ENCODE data around the gene C2CD4D.
"Not testable (repeated sequence)": the region's sequence is repeated elsewhere in the genome, so short reads cannot be mapped to it uniquely, and the experiment has no call there.

Gene C2CD4D
- 0.56 reads per million for total RNA-seq

- peak; percentile 56 for DNase-seq
Measured at GRCh38 chr1:151839457-151840403, at the start of gene C2CD4D. Gene C2CD4D, minus strand, starts transcription at chr1:151839820. Its CDS starts 831 bp downstream, at chr1:151838989.

- no peak for DNase-seq
Measured at GRCh38 chr1:151888972-151889570, 49.5 kb upstream of the C2CD4D start.

- no peak for DNase-seq
Measured at GRCh38 chr1:151887028-151887427, 47.4 kb upstream of the C2CD4D start.

GRCh38 chr1:151885479-151885878 lies 45.9 kb upstream of the C2CD4D start:
- no peak for DNase-seq

GRCh38 chr1:151884879-151885278 lies 45.3 kb upstream of the C2CD4D start:
- not testable (repeated sequence) for DNase-seq

- not testable (repeated sequence) for DNase-seq
Measured at GRCh38 chr1:151884445-151884844, 44.8 kb upstream of the C2CD4D start.

- not testable (repeated sequence) for DNase-seq
Measured at GRCh38 chr1:151883898-151884297, 44.3 kb upstream of the C2CD4D start.

GRCh38 chr1:151882918-151883317 lies 43.3 kb upstream of the C2CD4D start:
- not testable (repeated sequence) for DNase-seq

- DNase-seq: no peak
Measured at GRCh38 chr1:151882466-151882865, 42.8 kb upstream of the C2CD4D start.

- no peak for DNase-seq
Measured at GRCh38 chr1:151881479-151881878, 41.9 kb upstream of the C2CD4D start.

GRCh38 chr1:151875419-151876097 lies 35.9 kb upstream of the C2CD4D start:
- DNase-seq: no peak

- DNase-seq: not testable (repeated sequence)
Measured at GRCh38 chr1:151872776-151873175, 33.2 kb upstream of the C2CD4D start.

GRCh38 chr1:151871284-151872030 lies 31.8 kb upstream of the C2CD4D start:
- DNase-seq: no peak

GRCh38 chr1:151868486-151868885 lies 28.9 kb upstream of the C2CD4D start:
- DNase-seq: no peak

- DNase-seq: no peak
Measured at GRCh38 chr1:151867765-151868411, 28.3 kb upstream of the C2CD4D start.

GRCh38 chr1:151867321-151867720 lies 27.7 kb upstream of the C2CD4D start:
- no peak for DNase-seq

GRCh38 chr1:151864411-151864810 lies 24.8 kb upstream of the C2CD4D start:
- DNase-seq: no peak

GRCh38 chr1:151862604-151863003 lies 23.0 kb upstream of the C2CD4D start:
- no peak for DNase-seq

- DNase-seq: no peak
Measured at GRCh38 chr1:151860504-151861187, 21.0 kb upstream of the C2CD4D start.

GRCh38 chr1:151859891-151860293 lies 20.3 kb upstream of the C2CD4D start:
- no peak for DNase-seq

- DNase-seq: no peak
Measured at GRCh38 chr1:151858886-151859665, 19.5 kb upstream of the C2CD4D start.

Data from effector CD4-positive, alpha-beta T cell (primary cell).